HEK293T (cell line): ENCODE results near the gene PRORP.
"Not testable (repeated sequence)": the region's sequence is repeated elsewhere in the genome, so short reads cannot be mapped to it uniquely, and the experiment has no call there.

Experiments
- BHLHE40 ChIP-seq: fragments of 450-650 bp; IDR thresholded peaks from 2 replicates; pipeline ENCODE4 v1.6.1; 2016; ENCODE audit warnings: mild to moderate bottlenecking, moderate library complexity, borderline replicate concordance
- CTBP1 ChIP-seq: fragments of 450-650 bp; IDR thresholded peaks from 2 replicates; pipeline ENCODE4 v1.6.1; 2016; ENCODE audit warnings: borderline replicate concordance
- FOXA1 ChIP-seq: fragments of 450-650 bp; IDR thresholded peaks from 2 replicates; pipeline ENCODE4 v1.6.1; 2016; ENCODE audit warnings: mild to moderate bottlenecking
- FOXM1 ChIP-seq: fragments of 450-650 bp; IDR thresholded peaks from 2 replicates; pipeline ENCODE4 v1.6.1; 2017; ENCODE audit warnings: mild to moderate bottlenecking, borderline replicate concordance
- HDGF ChIP-seq: fragments of 450-650 bp; IDR thresholded peaks from 2 replicates; pipeline ENCODE4 v1.6.1; 2017; ENCODE audit warnings: antibody characterized with exemption, borderline replicate concordance
- L3MBTL2 ChIP-seq: fragments of 450-650 bp; conservative IDR thresholded peaks from 2 replicates; pipeline ENCODE4 v1.6.1; 2016; ENCODE audit warnings: mild to moderate bottlenecking
- NFRKB ChIP-seq: fragments of 450-650 bp; IDR thresholded peaks from 2 replicates; pipeline ENCODE4 v1.6.1; 2016; ENCODE audit warnings: mild to moderate bottlenecking, moderate library complexity
- SP1 ChIP-seq: fragments of 450-650 bp; IDR thresholded peaks from 2 replicates; pipeline ENCODE4 v1.6.1; 2017
- SUZ12 ChIP-seq: fragments of 450-650 bp; IDR thresholded peaks from 2 replicates; pipeline ENCODE4 v1.6.1; 2016; ENCODE audit warnings: mild to moderate bottlenecking

- not testable (repeated sequence) for TF ChIP-seq SUZ12, L3MBTL2, CTBP1, FOXA1, FOXM1, SP1, BHLHE40, NFRKB, HDGF
These were observed 30.2 kb downstream of the PRORP start for GRCh38 chr14:35152531-35152930.
